ENCODE data around the gene IFT27. TPM values are rescaled to one million over a fixed set of nuclear protein-coding genes. Genes with fewer than 3 reads are reported as not detected.
"Not testable (repeated sequence)": the region's sequence is repeated elsewhere in the genome, so short reads cannot be mapped to it uniquely, and the experiment has no call there.

IFT27 gene
- total and polyA plus RNA-seq, 7 experiments from 2014 or later: 10.1 to 40.9 (median 22.5) TPM

GRCh38 chr22:36757668-36758211 is 18.2 kb downstream of the IFT27 start:
- POLR2A ChIA-PET: interaction anchor here (1.7 kb wide), 1 partner anchor 16 kb away, joined by 5 read pairs; no protein-coding TSS in a partner anchor
- Histone ChIP-seq H3K4me1 (ENCODE audit: control insufficient read depth in 2 of 2, insufficient read depth in 2 of 2, low read length in 2 of 2) (peaks cover 0 to 5% of the 10 kb centered on the region in 2 donors), H3K27ac (ENCODE audit: low read depth, low read length) (no peak overlapping the region), H3K9me3 (ENCODE audit: control insufficient read depth in 2 of 3, low read length in 3 of 3) (no peaks in the 10 kb centered on the region), H3K4me3 (ENCODE audit: low read length) (no peak overlapping the region), H3K27me3 (ENCODE audit: control insufficient read depth in 2 of 2, insufficient read depth in 2 of 2, low read length in 2 of 2) (no peaks in the 10 kb centered on the region), H3K36me3 (ENCODE audit: control insufficient read depth in 2 of 3, insufficient read depth in 3 of 3, low read length in 3 of 3) (peaks cover 0 to 6% (median 0%) of the 10 kb centered on the region in 3 experiments)
- DNase-seq (peak; percentile 32 to 75 (median 60)), ATAC-seq (peak; percentile 89)
- Mint-ChIP-seq H3K4me3 (no peak overlapping the region), H3K27me3 (peaks cover 1 to 11% (median 6%) of the 10 kb centered on the region in 5 donors), H3K4me1 (peaks cover 0 to 22% (median 10%) of the 10 kb centered on the region in 7 donors), H3K36me3 (peaks cover 0 to 7% (median 2%) of the 10 kb centered on the region in 5 donors), H3K27ac (peak overlapping the region in 1 of 9 donors; percentile 38), H3K9me3 (no peaks in the 10 kb centered on the region)
- intact Hi-C loops (cut with micrococcal nuclease): loop anchor here (1.0 to 2.0 kb wide), 4 partner anchors 19 to 221 kb away; partner anchors contain the start of gene IFT27 (in 2 of the 2)
- CTCF ChIA-PET: interaction anchor here (0.9 to 2.6 kb wide), 12 partner anchors 9 to 224 kb away, joined by 3 to 10 read pairs (median 4); partner anchors contain the start of gene IFT27

DNA sequence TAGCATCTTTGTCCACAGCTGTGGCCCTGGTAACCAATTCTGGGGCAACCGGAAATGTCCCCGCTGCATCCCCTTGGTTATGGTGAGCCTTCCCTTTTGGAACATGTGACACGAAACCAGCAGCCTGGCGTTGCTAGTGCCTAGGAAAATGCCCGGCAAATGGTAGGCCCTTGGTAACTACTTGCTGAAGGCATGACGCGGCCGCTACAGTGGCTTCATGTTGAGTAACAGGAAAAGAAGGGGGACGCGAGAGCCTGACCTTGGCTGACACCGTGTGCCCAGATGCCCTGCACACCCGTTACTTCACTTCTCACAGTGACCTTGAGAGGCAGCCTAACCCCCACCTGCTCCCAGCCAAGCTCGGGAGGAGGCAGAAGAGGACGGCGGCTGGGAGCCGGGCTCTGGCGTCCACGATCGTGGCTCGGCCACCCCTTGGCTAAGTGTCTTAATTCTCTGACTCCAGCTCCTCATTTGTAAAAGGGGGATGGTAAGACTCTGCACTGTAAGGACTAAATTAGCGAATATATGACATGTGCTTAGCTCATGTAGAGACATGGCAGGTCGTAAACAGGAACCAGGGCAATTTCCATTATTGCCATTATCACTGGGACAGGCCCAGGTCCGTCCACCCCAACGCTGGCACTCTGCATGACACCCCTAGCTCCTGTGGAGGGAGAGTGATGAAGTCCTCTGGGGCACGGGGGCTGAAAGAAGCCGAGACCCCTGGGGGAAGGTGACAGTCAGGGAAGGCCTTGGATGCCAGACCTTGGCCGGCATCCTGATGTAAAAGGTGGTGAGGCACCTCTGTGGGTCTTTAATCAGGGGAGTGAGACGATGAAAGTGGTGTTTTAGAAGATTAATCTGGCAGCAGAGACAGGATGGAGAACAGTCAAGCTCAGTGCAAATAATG is 18.9 kb downstream of the IFT27 start:
- H3K9me3 ChIP-seq (ENCODE audit: control insufficient read depth in 2 of 3, low read length in 3 of 3): no peaks in the 10 kb centered on the region
- peaks cover 0 to 5% of the 10 kb centered on the region in 2 donors for H3K4me1 ChIP-seq (ENCODE audit: control insufficient read depth in 2 of 2, insufficient read depth in 2 of 2, low read length in 2 of 2)
- Mint-ChIP-seq H3K4me3 (no peak overlapping the region), H3K9me3 (no peaks in the 10 kb centered on the region), H3K4me1 (peaks cover 0 to 22% (median 10%) of the 10 kb centered on the region in 7 donors), H3K27me3 (peaks cover 5 to 19% (median 12%) of the 10 kb centered on the region in 5 donors), H3K27ac (peak overlapping the region in 1 of 9 donors; percentile 38), H3K36me3 (peaks cover 0 to 4% (median 0%) of the 10 kb centered on the region in 5 donors)
- DNase-seq (no peak), ATAC-seq (no peak)
- no peaks in the 10 kb centered on the region for H3K27me3 ChIP-seq (ENCODE audit: control insufficient read depth in 2 of 2, insufficient read depth in 2 of 2, low read length in 2 of 2)
- no peaks in the 10 kb centered on the region for H3K36me3 ChIP-seq (ENCODE audit: control insufficient read depth in 2 of 3, insufficient read depth in 3 of 3, low read length in 3 of 3)
- H3K4me3 ChIP-seq (ENCODE audit: low read length): no peak overlapping the region
- CTCF ChIA-PET: interaction anchor here (0.5 to 2.6 kb wide), 12 partner anchors 10 to 224 kb away, joined by 3 to 10 read pairs (median 4); no protein-coding TSS in a partner anchor
- intact Hi-C loops (cut with micrococcal nuclease): loop anchor here (1.0 to 2.0 kb wide), 4 partner anchors 19 to 221 kb away; partner anchors contain the start of gene IFT27 (in 2 of the 2)
- POLR2A ChIA-PET: interaction anchor here (1.7 kb wide), 1 partner anchor 17 kb away, joined by 5 read pairs; no protein-coding TSS in a partner anchor
- no peak overlapping the region for H3K27ac ChIP-seq (ENCODE audit: low read depth, low read length)

- Mint-ChIP-seq H3K27ac (no peak overlapping the region), H3K4me3 (peak overlapping the region in 1 of 10 donors; percentile 33), H3K9me3 (no peaks in the 10 kb centered on the region), H3K27me3 (peaks cover 5 to 22% (median 12%) of the 10 kb centered on the region in 5 donors), H3K4me1 (peaks cover 0 to 22% (median 10%) of the 10 kb centered on the region in 7 donors), H3K36me3 (no peaks in the 10 kb centered on the region)
- POLR2A ChIA-PET: interaction anchor here (1.7 kb wide), 1 partner anchor 18 kb away, joined by 5 read pairs; no protein-coding TSS in a partner anchor
- Histone ChIP-seq H3K36me3 (ENCODE audit: control insufficient read depth in 2 of 3, insufficient read depth in 3 of 3, low read length in 3 of 3) (no peaks in the 10 kb centered on the region), H3K27me3 (ENCODE audit: control insufficient read depth in 2 of 2, insufficient read depth in 2 of 2, low read length in 2 of 2) (no peaks in the 10 kb centered on the region), H3K9me3 (ENCODE audit: control insufficient read depth in 2 of 3, low read length in 3 of 3) (no peaks in the 10 kb centered on the region), H3K27ac (ENCODE audit: low read depth, low read length) (no peak overlapping the region), H3K4me1 (ENCODE audit: control insufficient read depth in 2 of 2, insufficient read depth in 2 of 2, low read length in 2 of 2) (peaks cover 0 to 5% of the 10 kb centered on the region in 2 donors), H3K4me3 (ENCODE audit: low read length) (no peak overlapping the region)
- DNase-seq (no peak), ATAC-seq (no peak)
- intact Hi-C loops (cut with micrococcal nuclease): loop anchor here in 1 of 2 donors (2.0 kb wide), 1 partner anchor 21 kb away; the partner anchor contains the start of gene IFT27
- CTCF ChIA-PET: interaction anchor here (1.5 to 2.6 kb wide), 5 partner anchors 18 to 225 kb away, joined by 4 to 10 read pairs (median 7); no protein-coding TSS in a partner anchor
Observed at GRCh38 chr22:36756031-36756430, 19.9 kb downstream of the IFT27 start.

- no peak for DNase-seq
- Histone ChIP-seq H3K27me3 (ENCODE audit: control insufficient read depth in 2 of 2, insufficient read depth in 2 of 2, low read length in 2 of 2) (no peaks in the 10 kb centered on the region), H3K36me3 (ENCODE audit: control insufficient read depth in 2 of 3, insufficient read depth in 3 of 3, low read length in 3 of 3) (no peaks in the 10 kb centered on the region), H3K4me1 (ENCODE audit: control insufficient read depth in 2 of 2, insufficient read depth in 2 of 2, low read length in 2 of 2) (peaks cover 0 to 5% of the 10 kb centered on the region in 2 donors), H3K4me3 (ENCODE audit: low read length) (no peak overlapping the region), H3K27ac (ENCODE audit: low read depth, low read length) (no peak overlapping the region), H3K9me3 (ENCODE audit: control insufficient read depth in 2 of 3, low read length in 3 of 3) (no peaks in the 10 kb centered on the region)
- Mint-ChIP-seq H3K4me3 (no peak overlapping the region), H3K27me3 (peaks cover 5 to 27% (median 12%) of the 10 kb centered on the region in 5 donors), H3K4me1 (peaks cover 0 to 22% (median 10%) of the 10 kb centered on the region in 7 donors), H3K9me3 (no peaks in the 10 kb centered on the region), H3K36me3 (no peaks in the 10 kb centered on the region), H3K27ac (no peak overlapping the region)
- ChIA-PET POLR2A (no interaction called here), CTCF (interaction anchor here (1.0 to 2.6 kb wide), 2 partner anchors 9 to 226 kb away, joined by 3 to 10 read pairs; no protein-coding TSS in a partner anchor)
- no peak for ATAC-seq
- intact Hi-C loops (cut with micrococcal nuclease): no loop called here
Observed at GRCh38 chr22:36755316-36755715, 20.6 kb downstream of the IFT27 start.

- H3K9me3 Mint-ChIP-seq; H3K4me3 ChIP-seq (ENCODE audit: low read length); H3K36me3 ChIP-seq (ENCODE audit: control insufficient read depth in 2 of 3, insufficient read depth in 3 of 3, low read length in 3 of 3); H3K9me3 ChIP-seq (ENCODE audit: control insufficient read depth in 2 of 3, low read length in 3 of 3); DNase-seq; H3K4me1 ChIP-seq (ENCODE audit: control insufficient read depth in 2 of 2, insufficient read depth in 2 of 2, low read length in 2 of 2); intact Hi-C loops (cut with micrococcal nuclease); H3K27ac ChIP-seq (ENCODE audit: low read depth, low read length); H3K27me3 ChIP-seq (ENCODE audit: control insufficient read depth in 2 of 2, insufficient read depth in 2 of 2, low read length in 2 of 2); H3K36me3 Mint-ChIP-seq; POLR2A ChIA-PET; ATAC-seq; H3K4me3 Mint-ChIP-seq: not testable (repeated sequence)
- peaks cover 5 to 31% (median 12%) of the 10 kb centered on the region in 5 donors for H3K27me3 Mint-ChIP-seq
- H3K27ac Mint-ChIP-seq: peak overlapping the region in 1 of 9 donors; percentile 48
- H3K4me1 Mint-ChIP-seq: peaks cover 0 to 22% (median 10%) of the 10 kb centered on the region in 7 donors
- CTCF ChIA-PET: interaction anchor here (1.0 kb wide), 1 partner anchor 8 kb away, joined by 3 read pairs; no protein-coding TSS in a partner anchor
Observed at GRCh38 chr22:36754881-36755280, 21.0 kb downstream of the IFT27 start.

DNA sequence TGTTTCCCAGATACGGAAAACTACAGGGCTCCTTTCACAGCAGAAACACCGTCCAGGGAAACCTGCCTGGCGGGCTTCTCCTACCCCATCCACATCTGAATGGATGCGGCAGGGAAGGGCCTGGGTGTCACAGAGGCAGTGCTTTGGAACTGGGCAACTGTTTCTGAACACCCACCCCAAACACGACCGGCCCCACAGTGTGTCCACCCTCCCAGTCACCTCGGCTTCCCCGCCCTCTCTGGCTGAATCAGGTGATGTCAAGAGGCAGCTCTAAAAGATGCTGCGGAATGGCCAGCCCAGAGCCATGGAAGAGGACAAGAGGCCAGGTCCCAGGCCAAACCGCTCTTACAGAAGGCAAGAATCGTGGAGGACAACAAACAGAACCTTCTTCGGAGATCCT is 22.0 kb downstream of the IFT27 start:
- Mint-ChIP-seq H3K27me3 (peaks cover 5 to 34% (median 12%) of the 10 kb centered on the region in 5 donors), H3K9me3 (no peaks in the 10 kb centered on the region), H3K27ac (no peak overlapping the region), H3K36me3 (no peaks in the 10 kb centered on the region), H3K4me3 (no peak overlapping the region), H3K4me1 (peaks cover 0 to 22% (median 10%) of the 10 kb centered on the region in 7 donors)
- no peak for ATAC-seq
- CTCF ChIA-PET: no interaction called here
- POLR2A ChIA-PET: no interaction called here
- H3K27ac ChIP-seq (ENCODE audit: low read depth, low read length): no peak overlapping the region
- H3K4me1 ChIP-seq (ENCODE audit: control insufficient read depth in 2 of 2, insufficient read depth in 2 of 2, low read length in 2 of 2): peaks cover 0 to 5% of the 10 kb centered on the region in 2 donors
- no peaks in the 10 kb centered on the region for H3K36me3 ChIP-seq (ENCODE audit: control insufficient read depth in 2 of 3, insufficient read depth in 3 of 3, low read length in 3 of 3)
- H3K4me3 ChIP-seq (ENCODE audit: low read length): no peak overlapping the region
- H3K27me3 ChIP-seq (ENCODE audit: control insufficient read depth in 2 of 2, insufficient read depth in 2 of 2, low read length in 2 of 2): no peaks in the 10 kb centered on the region
- intact Hi-C loops (cut with micrococcal nuclease): no loop called here
- no peak for DNase-seq
- no peaks in the 10 kb centered on the region for H3K9me3 ChIP-seq (ENCODE audit: control insufficient read depth in 2 of 3, low read length in 3 of 3)

Data from naive thymus-derived CD4-positive, alpha-beta T cell (primary cell).